ENCODE measurements around the gene NHLRC2.
"Not testable (repeated sequence)": the region's sequence is repeated elsewhere in the genome, so short reads cannot be mapped to it uniquely, and the experiment has no call there.

Gene NHLRC2

DNA sequence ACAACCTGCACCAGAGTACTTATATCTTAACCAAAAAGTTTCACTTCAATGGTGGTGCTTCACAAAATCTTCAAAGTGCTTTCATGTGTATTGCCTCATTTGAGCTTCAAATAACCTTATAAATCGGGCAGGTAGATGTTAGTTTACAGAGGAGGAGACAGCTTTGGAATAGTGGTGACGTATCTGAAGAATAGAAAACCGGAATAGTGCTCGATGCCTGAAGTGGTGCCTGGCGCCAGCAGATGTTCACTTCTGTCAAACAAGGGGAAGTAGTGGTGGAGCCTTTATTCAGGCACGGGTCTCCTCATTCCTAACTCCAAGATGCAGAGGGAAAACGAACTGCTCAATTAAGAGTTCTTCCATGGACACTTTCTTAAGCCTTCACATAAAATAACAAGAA, 58.1 kb downstream of the NHLRC2 start:
- DNase-seq = no peak

DNA sequence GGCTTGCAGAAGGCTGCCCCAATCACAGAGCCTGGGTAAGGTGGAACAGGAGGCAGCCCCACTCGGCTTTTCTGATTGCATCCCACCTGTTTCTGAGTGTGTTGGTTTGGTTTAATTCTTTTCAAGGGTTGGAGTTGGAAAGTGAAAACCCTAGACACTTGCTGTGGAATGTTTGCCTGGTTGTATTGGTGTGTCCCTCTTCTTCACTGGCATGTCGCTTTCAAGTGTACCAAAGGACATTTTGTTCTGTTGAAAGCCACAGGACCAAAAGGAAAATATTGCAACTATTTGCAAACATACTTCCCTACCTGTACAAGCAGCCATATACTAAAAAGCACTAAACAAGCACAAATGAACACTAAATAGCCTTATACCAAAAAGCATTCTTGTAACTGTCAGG, 60.5 kb downstream of the NHLRC2 start:
- DNase-seq = no peak

- no peak for DNase-seq
Measured at GRCh38 chr10:113915540-113915939, 61.1 kb downstream of the NHLRC2 start.

DNA sequence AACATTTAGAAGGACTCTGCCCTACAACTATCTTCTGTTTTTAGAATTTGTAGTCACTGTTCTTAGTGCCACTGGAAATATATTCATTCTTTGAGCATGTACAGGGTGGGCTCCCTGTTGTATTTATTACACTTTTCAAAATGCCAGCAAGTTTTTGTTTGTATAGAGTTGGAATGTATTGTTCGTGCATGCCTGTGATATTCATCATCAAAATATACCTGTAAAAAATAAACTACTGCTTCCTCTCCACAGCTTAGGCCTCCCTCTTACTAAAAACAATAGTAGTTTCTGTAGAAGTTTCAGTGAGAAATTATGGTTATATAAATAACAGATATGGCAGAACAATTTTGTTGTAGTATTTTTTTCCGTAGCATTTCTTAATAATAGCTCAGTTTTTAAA, 61.6 kb downstream of the NHLRC2 start:
- DNase-seq = no peak

DNA sequence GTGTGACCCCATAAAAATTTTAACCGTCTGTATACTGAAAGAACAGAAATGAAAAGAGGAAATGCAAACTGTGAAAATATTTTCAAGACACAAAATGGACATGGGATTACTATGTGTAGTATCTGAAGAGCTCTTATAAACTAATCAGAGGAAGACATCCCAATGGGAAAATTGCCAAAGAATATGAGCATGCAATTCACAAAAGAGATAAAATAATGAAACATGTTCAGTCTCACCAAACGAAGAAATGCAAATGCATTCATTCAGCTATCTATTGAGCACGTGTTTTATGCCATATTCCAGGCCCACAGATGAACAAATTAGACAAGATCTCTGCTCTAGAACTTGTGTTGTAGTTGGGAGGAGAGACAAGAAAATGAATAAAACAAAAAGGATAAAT, 63.2 kb downstream of the NHLRC2 start:
- DNase-seq = peak; percentile 91

DNA sequence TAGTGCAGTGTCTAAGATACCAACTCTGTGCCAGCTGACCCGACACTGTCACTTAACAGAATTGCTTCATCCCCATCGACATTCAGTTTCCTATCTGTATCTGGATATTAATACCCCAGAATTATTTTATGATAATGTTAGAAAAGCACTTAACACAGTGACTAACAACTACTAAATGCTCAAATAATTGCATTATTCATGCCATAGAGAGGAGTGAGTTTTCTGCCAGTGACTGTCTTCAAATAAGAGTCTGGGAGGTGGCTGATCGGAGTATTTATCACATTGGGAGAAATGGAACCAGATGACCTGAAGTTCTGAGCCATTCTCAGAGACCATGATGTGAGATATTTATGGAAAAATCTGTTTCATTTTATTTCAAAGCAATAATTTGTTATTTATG, 65.7 kb downstream of the NHLRC2 start:
- no peak for DNase-seq

GRCh38 chr10:113920875-113921274, 66.4 kb downstream of the NHLRC2 start:
- no peak for DNase-seq

DNA sequence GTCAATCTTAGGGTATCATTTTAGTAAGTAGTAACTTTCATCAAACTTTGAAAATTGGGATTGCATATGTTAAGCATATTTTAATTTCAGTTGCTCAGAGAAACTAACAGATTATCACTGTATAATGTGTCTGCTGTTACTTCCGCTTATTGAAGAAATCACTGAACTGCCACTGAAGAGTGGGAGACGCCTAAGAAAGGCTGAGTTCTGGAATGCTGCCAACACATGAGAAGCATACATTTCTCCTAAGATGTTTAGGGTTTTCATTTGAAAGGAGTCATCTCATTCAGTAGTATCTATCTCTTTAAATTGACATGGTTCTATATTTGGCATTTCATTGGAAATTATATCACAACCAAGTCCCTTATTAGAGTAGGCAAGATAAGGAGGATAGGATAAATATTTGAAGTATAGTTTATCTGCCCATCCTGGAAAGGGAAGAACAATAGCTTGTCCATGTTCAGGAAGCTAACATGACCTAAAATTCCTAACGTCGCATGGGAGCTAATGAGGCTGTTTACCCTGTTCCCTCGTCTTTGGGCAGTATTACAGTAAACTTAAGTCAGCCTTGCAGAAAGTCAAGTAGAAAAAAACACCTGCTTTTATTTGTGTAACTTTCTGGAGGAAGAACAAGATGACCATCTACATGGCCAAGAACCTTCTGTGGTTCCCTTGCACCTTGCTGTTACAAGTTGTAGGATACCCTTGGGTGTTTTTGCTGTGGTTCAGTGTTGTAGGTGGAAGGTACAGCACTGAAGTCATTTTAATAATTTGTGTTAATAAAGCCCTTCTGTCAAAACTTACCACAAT, 67.3 kb downstream of the NHLRC2 start:
- DNase-seq = peak; percentile 48

DNA sequence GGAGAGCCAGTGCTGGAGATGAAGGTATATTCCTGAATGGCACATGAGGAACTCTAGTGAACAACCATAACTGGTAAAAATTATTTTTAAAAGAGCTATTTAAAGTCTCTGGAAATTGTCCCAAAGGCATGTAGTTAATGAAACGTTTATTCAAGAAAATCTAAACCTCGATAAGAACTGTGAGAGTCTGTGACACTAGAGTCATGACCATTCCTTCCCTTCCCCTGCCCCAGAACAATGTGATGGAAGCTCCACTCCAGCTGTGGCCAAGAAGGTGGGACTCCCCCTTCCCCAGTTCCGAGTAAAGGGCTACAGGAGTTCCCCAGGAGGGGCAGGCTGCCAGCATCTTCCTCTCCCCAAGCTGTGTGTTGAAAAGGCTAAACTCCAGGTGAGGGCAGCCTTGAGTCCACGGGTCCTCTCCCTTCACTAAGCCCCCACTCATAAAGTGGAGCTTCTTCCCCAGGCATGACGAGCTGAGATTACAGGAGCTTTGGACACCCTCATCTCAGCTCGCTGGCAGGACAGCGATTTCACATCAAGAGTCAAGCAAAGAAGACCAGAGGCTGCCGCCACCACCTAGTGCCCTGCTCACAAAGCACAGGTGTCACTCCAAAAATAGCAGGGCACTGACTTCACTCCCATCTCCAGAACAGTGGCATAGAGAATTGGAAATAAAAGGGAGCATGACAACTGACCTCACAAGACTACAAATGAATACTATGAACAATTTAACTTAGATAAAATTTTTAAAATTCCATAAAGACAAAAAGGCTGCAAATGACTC, 68.5 kb downstream of the NHLRC2 start:
- no peak for DNase-seq

DNA sequence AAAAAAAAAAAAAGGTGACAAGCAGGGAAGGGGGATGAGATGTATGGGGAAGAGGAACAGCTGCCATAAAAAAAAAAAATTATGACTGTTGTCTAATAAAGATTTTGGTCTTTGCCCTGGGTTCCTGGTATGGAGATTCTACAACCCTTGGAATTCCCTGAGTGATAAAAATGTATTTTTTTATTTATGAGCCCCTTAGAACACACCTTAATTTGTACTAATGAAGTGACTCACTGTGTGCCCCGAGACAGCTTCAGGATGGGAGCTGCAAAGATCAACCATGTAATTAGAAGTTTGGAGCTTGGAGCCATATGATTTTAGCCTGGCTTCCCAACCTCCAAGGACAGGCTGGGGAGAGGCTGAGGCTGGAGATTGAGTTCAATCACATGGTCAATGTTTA, 69.7 kb downstream of the NHLRC2 start:
- DNase-seq = no peak

GRCh38 chr10:113924664-113925063, 70.2 kb downstream of the NHLRC2 start:
- no peak for DNase-seq

GRCh38 chr10:113927440-113927839, 73.0 kb downstream of the NHLRC2 start:
- DNase-seq = no peak

DNA sequence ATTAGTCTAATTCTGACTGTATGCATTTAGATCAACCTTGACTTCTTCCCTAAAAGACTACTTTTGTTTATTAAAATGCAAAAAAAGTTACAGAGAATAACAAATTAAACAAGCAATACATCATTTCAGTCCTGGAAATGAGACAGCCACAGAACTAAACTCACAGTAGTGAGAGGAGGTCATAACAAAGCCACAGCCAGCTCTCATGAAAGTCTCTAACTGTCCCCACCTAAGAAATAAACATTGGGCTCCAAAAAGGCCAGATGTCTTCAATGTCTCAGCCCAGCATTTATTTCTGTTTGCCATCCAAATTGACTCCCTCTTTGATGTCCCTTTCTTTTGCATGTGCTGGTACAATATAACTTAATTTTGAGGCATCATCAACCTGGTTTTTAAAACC, 74.4 kb downstream of the NHLRC2 start:
- no peak for DNase-seq

GRCh38 chr10:113929522-113929921, 75.1 kb downstream of the NHLRC2 start:
- no peak for DNase-seq

- no peak for DNase-seq
Measured at GRCh38 chr10:113930482-113931057, 76.1 kb downstream of the NHLRC2 start.

GRCh38 chr10:113932854-113933253, 78.4 kb downstream of the NHLRC2 start:
- no peak for DNase-seq

DNA sequence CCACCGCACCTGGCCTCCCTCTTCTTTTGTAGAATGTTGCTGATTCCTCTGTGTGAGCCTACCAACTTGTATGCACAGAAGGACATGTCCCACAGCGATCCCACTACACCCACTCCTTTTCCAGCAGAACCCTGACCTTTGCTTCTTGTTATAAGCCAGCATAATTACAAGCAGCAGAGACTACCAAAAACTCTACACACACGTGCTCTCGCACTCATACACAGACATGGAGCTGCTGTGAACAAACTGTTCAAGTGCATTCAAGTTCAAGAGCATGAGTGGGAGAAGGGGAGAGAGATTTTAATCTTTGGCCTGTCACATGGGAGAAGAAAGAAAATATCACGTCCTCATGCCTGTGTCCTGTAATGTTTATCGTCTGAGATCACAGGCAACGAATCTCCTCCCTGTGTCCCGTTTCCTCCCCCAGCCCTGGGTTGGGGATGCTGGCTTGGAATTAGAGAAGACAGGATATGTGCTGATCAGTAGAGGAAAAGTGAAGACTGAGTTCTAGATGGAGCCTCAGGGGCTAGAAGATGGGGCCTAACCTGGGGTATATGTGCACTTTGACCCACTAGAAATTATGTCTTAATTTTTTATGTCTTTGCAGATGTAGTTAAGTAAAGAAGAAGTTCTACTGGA, 79.6 kb downstream of the NHLRC2 start:
- no peak for DNase-seq

GRCh38 chr10:113937258-113937657, 82.8 kb downstream of the NHLRC2 start:
- no peak for DNase-seq

GRCh38 chr10:113937756-113938155, 83.3 kb downstream of the NHLRC2 start:
- DNase-seq = no peak

DNA sequence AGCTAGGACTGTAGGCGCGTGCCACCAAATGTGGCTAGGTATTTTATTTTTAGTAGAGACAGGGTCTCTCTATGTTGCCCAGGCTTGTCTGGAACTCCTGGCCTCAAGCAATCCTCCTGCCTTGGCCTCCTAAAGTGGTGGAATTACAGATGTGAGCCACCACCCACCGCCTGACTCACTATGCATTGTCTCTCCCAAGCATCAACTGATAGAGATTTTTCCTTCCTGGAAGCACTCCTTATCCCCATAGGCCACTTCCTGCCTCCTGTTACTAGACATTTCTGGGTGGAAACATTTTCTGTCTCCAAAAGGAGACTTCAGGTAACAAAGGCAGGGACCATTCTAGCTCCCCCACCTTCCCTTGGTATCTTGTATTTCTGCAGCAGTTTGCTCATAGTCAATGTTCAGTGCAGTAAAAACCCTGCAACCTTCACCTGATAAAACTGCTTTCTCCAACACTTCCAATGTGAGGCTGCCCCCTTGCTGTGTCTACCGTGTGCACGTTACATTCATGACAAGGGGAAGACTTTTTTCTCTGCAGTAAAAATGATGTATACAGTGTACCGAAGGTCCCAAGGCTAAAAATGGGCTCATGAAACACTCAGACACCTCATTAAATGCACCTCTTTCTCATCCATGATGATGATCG, 84.9 kb downstream of the NHLRC2 start:
- DNase-seq = no peak

DNA sequence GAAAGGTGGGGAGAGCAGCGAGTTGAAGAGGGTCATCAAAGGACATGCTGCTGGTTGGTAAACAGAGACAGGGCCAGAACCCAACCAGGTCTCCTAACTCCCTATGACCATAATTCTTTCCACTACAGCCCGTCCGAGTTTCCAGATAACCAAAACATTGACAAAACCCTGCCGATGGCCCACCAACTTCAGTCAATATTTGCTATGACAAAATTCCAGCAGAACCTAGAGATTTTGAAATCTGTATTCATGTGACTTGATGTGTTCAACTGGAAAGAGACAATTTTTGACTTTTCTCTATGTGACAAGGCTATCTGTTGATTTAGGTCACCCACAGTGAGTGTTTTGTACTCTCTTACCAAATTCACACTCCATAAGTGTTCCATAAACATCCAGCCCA, 86.7 kb downstream of the NHLRC2 start:
- no peak for DNase-seq

DNA sequence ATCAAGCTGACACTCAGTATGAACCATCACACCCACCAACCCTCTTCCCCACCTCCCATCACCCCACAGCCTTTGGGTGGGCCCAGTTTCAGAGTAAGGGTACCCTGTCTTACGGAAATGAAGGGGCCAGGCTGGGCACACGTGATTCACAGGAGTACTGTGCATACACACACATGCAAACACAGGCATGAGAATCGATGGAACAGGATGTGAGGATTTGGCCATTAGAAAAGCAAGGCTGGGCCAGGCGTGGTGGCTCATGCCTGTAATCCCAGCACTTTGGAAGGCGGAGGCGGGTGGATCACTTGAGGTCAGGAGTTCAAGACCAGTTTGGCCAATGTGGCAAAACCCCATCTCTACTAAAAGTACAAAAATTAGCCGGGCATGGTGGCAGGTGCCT, 88.7 kb downstream of the NHLRC2 start:
- not testable (repeated sequence) for DNase-seq

- DNase-seq = no peak
Measured at GRCh38 chr10:113945075-113945686, 90.7 kb downstream of the NHLRC2 start.

Data from hematopoietic multipotent progenitor cell treated with erythropoietin and hydrocortisone succinate and interleukin-3 and kit ligand, for 8 days (in vitro differentiated cells).